SK-MEL-5 (cell line): Measurements from ENCODE around the gene AKAP12. TPM values are rescaled to one million over a fixed set of nuclear protein-coding genes. Genes with fewer than 3 reads are reported as not detected.
A peak's percentile ranks its signal among the peaks of the same experiment; 100 is the strongest.

Experiments
- DNase-seq: peaks from one replicate; pipeline ENCODE4 v3.0.0-alpha.2; 2016; ENCODE audit warnings: low read depth, low spot score
- in situ Hi-C: cut with HindIII; loops from 2 replicates; pipeline ENCODE4 v1.10.0; 2016; ENCODE audit warnings: low sequenced_read_pairs, high pct_unique_total_duplicates, low pct_unique_long_range_greater_than_20kb
- total RNA-seq: library from RNA; depleted of rRNA; stranded (reverse); fragments of >200 nt; shearing (Covaris generic); gene quantifications from 2 replicates; pipeline ENCODE4 v1.2.3, GENCODE V29; 2014

The AKAP12 gene
- total RNA-seq, 1 experiment from 2014 or later, result 24.6 TPM

DNA sequence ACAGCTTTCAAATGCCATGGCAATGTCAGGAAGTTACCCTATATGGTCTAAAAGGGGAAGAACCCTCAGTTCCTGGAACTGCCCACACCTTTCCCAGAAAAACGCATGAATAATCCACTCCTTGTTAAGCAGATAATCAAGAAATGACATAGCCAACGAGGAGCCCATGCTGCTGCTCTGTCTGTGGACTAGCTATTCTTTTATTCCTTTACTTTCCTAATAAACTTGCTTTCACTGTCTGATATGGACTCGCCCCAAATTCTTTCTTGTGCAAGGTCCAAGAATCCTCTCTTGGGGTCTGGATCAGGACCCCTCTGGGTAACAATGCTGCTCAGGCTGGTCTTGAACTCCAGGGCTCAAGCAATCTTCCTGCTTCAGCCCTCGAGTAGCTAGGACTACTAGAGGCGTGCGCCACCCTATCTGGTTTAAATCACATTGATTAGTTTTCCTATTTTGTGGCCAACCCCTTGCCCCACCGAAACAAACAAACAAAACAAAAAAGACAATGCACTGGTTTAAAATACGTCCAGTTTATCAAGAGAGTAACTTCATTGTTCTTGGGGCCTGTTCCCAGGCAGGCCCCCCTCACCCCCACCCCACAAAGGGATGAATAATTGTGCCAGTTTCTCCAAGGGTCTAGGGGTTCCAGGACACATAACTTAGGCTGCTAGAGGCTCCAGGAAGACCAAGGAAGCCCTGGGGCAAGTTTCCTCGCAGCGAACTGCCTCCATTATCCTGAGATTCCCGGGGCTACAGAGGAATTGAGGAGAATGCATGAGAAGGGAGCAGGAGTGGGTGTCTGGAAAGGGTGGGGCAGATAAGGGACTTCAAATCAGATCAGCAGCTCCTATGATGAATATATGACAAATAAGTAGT lies 10.1 kb upstream of the AKAP12 start:
- no peak for DNase-seq
- in situ Hi-C loops, result no loop called here

DNA sequence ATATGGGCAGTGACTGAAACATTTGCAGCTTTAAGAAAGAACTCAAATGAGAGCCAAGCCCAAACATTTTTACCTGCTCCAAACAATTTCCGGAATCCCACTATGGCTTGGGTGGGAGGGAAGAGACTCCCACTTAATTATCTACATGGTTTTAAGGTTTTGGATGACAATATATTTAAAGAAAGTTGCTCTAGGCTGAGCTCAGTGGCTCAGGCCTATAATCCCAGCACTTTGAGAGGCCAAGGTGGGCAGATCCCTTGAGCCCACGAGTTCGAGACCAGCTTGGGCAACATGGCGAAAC lies 9.5 kb upstream of the AKAP12 start:
- in situ Hi-C loops, result no loop called here
- DNase-seq, result no peak

DNA sequence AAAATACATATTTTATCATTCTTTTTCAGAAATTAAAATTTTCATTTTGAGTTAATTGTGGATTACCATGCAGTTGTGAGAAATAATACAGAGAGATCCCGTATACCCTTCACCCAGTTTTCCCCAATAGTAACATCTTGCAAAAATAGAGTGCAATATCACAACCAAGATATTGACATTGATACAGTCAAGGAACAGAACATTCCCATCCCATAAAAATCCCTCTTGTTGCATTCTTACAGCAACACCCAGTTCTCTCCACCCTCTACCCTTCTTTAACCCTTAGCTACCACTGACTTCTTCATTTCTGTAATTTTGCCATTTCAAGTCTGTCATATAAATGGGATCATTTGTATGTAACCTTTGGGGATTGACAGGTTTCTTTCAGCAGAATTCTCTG lies 6.9 kb upstream of the AKAP12 start:
- DNase-seq, result no peak
- in situ Hi-C loops, result no loop called here

DNA sequence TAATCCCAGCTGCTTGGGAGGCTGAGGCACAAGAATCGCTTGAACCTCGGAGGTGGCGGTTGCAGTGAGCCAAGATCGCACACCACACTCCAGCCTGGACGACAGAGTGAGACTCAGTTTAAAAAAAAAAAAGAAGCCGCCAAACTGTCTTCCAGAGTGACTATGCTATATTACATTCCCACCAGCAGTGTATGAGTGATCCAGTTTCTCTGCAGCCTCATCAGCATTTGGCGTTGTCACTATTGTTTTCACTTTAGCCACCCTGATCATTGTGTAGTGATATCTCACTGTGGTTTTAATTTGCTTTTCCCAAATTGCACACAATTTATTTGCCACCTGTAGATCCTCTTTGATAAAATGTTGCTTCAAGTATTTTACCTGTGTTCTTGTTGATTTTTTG lies 6.0 kb upstream of the AKAP12 start:
- in situ Hi-C loops, result no loop called here
- DNase-seq, result no peak

DNA sequence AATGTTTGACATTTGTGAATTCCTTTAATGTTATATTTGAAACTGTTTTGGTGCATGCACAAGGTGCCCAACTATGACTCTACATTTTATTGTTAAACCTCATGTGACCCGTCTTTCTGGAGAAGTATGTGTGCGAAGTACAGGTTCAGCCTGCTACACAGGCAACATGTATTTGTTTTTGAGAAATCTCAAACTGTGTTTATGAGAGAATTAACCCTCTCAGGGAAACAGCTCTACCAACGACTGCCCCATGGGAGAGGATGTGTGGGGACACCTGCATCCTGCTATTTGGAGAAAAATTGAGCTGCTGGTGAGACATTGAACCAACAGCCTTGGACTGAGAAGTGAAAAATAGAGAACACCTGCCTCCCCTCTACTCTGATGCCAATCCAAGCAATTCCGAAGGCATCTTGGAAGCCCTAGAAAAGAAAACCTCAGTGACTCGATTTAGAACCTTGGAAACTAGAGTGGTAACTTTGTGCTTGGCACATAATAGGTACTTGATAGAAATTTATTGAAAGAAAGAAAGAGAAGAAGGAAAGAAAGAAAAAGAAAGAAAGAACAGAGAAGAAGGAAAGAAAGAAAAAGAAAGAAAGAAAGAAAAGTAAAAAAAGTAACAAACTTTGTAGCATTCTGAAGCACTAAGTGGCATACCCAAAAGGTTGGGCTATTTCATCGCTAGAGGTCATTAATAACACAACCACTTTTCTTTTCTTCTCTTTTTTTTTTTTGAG lies 2.9 kb upstream of the AKAP12 start:
- no peak for DNase-seq
- in situ Hi-C loops, result no loop called here

DNA sequence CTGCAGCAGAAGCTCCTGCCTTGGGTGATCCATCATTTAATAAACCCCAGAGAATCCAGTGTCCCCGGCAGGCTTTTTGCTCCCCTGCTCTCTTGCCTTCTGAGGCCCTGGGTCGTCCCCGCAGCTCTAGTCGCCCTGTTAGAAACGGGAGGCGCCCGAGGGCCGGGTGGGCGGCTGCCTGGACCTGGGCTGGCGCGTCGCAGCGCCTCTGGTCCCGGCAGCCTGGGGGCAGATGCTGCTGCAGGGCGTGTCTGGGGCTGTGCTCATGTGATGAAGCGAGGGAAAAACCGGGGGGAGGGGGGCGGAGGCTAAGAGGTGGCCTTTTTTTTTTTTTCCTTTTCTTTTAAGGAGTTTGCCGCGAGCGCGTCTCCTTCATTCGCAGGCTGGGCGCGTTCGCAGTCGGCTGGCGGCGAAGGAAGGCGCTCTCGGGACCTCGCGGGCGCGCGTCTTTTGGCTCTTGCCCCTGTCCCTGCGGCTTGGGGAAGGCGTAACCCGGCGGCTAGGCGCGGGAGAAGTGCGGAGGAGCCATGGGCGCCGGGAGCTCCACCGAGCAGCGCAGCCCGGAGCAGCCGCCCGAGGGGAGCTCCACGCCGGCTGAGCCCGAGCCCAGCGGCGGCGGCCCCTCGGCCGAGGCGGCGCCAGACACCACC lies 394 bp downstream of the AKAP12 start:
- in situ Hi-C loops, result no loop called here
- peak; percentile 25 for DNase-seq

DNA sequence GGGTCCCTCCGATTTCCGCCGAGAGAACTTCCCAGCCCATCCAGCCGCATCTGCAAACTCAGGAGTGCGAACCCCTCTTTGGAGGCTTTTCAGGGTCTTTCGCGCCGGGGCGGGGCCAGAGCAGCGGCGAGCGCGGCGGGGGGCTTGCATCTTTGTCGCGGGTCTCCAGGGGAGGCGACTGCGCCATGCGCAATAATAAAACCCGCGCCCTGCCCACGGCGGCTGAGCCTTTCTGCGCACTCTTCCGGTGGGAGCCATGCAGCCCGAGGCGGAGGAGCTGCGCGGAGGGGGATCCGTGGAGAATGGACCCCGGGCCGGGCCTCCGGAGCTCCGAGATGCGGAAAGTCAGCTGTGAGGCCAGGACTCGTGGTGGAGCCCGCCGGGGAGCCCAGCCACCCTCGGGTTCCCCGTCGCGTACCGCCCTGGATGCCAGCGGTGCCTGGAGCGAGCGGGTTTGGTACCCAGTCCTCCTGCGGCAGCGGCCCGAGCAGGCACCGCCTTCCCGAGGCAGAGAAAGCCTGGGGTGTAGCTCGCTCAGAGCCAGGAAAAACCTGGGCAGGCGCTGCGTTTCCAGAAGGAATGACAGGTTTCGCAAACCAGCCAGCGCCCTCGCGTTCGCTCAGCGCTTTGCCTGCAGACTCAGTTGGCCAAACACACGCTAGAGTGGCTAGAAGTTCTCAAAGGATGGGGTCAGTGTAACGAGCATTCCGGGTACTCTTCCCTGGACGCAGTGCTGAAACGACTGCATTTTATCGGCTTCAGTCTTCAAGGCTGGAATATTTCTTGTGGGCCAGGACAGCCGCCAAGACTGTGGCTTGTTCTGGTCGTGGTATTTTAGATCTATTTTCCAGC lies 1.2 kb downstream of the AKAP12 start:
- peak; percentile 18 for DNase-seq
- in situ Hi-C loops, result no loop called here

DNA sequence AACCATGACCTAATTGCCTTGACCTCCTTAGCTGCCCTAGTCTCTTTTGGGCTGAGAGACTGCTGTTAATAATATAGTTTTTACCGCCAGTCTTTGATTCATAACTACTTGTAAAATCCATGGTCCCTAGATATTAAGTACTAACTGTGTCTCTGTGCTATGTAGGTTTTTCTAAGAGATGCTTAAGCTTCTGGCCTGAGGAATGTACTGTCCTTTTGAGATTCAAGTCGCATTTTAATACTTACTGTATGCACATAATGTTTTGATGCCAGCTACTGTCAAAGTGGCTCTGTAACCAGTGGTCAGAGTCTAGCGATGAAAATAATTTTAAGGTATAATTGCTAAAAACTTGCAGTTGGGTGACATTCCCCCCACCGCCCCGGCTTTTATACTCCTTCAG lies 2.1 kb downstream of the AKAP12 start:
- DNase-seq, result no peak
- in situ Hi-C loops, result no loop called here

DNA sequence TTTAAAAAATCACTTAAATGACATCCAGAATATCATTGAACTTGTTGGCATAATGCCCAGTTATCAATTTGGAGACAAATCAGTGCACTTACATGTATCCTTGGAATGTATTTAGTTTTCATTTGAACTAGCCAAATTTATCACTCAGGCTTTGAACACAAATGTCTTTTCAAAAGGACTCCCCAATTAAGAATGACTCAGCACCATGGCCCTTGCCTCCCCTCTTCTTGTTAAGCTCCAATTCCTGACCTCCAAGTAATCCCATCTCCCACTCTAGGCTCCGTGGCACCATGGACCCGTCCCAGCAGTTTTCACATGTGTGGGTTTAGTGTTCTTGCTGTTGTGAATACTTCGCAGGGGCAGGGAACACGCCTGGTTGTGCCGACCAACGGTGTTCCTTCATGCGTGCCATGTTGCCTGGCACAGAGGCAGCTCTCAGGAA lies 2.7 kb downstream of the AKAP12 start:
- no peak for DNase-seq
- in situ Hi-C loops, result no loop called here

DNA sequence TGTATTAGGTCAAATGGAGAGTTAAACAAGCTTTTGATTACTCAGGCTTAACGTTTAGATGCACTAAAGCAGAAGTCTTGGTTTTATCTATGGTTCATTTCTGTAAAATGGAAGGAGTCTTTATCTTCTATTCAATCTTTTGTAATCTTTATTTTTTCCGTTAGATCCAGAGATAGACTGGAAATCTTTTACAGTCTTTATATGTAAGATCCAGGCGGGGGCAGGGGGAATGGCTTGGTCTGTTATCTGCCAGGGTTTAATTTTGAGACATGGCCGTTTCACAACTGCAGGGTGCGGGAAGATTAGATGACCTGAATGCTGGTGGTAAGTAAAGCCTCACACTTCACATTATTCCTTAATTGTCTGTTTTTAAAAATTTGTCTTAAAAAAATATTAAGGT lies 3.7 kb downstream of the AKAP12 start:
- in situ Hi-C loops, result no loop called here
- no peak for DNase-seq

DNA sequence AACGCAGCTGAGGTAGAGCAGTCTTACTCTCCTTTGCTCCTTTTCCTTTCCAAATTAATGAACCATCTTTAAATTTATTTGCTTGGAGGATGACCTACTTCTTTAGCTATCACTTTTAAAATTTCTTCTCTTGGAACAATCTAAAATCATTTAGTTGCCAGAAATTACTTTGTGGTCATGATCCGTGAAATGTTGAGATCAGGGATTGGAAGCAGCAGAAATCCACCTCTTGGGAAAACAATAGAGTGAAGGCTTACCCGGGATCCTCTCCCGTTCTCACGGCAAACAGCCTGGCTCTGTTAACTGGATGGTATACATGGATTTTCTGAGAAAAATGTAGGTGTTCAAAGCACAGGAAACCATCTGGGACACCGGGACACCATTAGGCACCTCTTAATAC lies 7.7 kb downstream of the AKAP12 start:
- in situ Hi-C loops, result no loop called here
- DNase-seq, result no peak

DNA sequence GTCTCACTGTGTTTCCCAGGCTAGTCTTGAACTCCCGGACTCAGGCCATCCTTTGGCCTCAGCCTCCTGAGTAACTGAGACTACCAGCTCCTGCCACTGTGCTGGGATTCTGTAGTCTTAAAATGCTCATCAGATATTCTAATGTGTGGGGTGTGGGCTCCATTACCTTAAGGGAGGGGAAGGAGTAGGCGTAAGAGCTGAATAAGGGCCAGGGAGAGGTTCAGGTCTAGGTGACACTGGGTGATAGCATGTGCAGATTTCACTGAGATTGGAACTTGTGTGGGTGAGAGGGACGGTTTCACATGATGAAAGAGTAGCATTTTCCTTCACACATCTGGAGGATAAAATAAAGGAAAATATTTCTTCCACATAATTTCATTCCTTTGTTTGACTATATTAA lies 8.5 kb downstream of the AKAP12 start:
- no peak for DNase-seq
- in situ Hi-C loops, result no loop called here

DNA sequence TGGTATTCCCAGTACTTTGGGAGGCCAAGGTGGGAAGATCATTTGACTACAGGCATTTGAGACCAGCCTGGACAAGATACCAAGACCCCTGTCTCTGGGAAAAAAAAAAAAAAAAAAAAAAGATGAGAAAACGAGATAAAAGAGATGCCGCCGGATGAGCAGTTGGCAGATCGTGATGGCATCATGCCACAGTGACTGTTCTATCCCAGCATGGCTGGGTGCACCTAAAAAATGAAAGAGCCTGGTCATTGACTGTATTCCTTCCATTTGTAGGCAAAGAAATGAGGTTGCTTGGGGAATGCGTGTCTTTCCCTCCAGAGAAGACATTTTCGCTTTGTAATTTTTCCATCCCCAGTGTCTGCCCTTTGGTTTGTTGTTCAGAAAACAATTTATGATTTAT lies 12.9 kb downstream of the AKAP12 start:
- in situ Hi-C loops, result no loop called here

DNA sequence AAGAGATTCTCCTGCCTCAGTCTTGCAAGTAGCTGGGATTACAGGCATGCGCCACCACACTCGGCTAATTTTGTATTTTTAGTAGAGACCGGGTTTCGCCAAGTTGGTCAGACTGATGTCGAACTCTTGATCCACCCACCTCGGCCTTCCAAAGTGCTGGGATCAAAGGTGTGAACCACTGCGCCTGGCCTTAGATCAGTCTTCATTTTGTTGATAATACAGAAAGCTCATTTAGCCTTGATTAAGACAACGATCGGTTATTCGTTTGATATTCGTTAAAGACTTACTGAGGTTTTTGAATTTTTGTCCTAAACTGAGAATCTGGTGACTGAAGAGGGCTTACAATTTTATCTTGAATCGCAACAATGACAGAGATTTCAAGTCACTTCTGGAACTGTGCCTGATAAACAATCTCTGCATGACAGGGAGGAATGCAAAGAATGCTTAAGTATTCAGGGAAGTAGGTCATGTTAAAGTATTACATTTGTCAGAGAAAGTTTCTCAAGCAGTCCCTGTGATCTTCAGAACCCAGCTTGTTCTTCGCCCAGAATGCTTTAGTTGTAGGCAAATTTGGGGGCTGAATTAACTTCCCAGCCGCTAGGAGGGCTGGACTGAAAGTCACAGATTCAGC lies 14.8 kb downstream of the AKAP12 start:
- DNase-seq, result no peak
- in situ Hi-C loops, result no loop called here

More for the DNA sequence above, 12.9 kb downstream of the AKAP12 start:
- no peak for DNase-seq

DNA sequence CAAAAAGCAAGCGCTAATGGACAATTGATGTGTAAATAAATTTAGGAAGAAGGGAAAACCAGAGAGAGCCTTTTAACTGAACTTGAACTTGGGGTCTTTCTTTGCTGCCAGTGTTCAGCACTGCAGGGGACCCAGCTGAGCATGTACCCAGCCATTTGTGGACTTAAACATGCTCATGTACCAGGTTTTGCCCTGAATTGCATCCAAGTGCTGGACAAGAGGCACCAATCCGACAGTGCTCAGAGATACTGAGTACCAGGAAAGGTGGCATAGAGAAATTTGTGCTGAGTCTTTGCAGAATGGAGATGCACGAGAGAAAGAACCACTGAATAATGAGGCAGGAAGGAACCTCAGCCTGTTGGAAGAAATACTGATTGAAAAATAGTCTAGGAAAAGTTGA lies 16.0 kb downstream of the AKAP12 start:
- no peak for DNase-seq
- in situ Hi-C loops, result no loop called here

DNA sequence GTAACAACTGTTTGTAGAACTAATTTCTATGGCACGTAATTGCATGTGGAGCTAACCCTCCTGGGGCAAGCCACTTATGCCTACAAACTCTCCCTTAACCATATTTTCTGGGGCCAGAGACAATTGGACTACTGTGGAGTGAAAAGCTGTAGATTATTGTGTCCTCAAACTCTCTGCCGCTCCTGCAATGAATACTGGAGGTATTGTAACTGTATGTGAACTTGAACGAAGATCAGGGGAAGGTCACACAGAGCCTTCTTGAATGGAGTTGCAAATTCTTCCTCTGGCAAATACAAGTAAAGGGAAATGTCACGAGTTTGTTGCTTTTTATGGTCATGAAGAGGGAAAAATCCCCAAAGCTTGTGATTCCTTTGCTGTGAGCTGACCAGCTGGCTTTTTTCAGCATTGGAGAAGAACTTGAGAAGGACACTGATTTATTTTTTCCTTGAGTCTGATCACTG lies 18.2 kb downstream of the AKAP12 start:
- in situ Hi-C loops, result no loop called here

DNA sequence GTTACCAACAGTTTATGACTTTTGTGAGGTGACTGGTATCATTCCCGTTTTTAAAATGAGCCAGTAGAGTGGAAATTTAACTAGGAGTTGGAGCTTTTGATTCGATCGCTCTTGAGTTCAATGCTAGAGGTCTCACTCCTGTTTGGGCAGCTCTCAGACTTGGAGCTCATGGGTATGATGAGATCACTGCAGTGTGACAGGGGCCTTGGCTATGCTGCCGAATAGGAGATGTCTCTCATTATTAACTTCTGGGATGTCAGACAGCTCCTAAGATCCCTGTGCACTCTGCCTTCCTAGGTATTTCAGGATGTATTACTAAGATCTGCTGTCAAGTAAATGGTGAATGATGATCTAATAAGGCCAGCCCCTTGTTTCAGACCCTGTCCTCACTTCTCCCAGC lies 20.4 kb downstream of the AKAP12 start:
- in situ Hi-C loops, result no loop called here
- DNase-seq, result no peak

More for the DNA sequence above, 18.2 kb downstream of the AKAP12 start:
- DNase-seq, result peak; percentile 97
